H1 (cell line): ENCODE data around the gene GOLGA7B. TPM values are rescaled to one million over a fixed set of nuclear protein-coding genes. Genes with fewer than 3 reads are reported as not detected.

ENCODE experiments used
- ASH2L ChIP-seq: fragments of 200-600, 300-600 bp; sonication (generic); IDR thresholded peaks from one replicate; pipeline ENCODE4 v1.7.1; 2017; ENCODE audit warnings: low read length
- CTBP2 ChIP-seq: IDR thresholded peaks from 2 replicates; pipeline ENCODE4 v1.7.0; 2011; ENCODE audit warnings: borderline replicate concordance, mild to moderate bottlenecking, moderate library complexity, mixed read lengths, low read length; ENCODE audit not compliant: insufficient read depth, insufficient read length
- NRF1 ChIP-seq: IDR thresholded peaks from 2 replicates; pipeline ENCODE4 v1.6.1; 2011; ENCODE audit warnings: mild to moderate bottlenecking, low read depth, low read length, improper control_type of control experiment
- TEAD4 ChIP-seq: IDR thresholded peaks from 2 replicates; pipeline ENCODE4 v1.6.1; 2012; ENCODE audit warnings: low read depth, low read length, inconsistent platforms, mixed read lengths
- polyA plus RNA-seq, 7 experiments: library from polyadenylated mRNA; depleted of rRNA in 3 of 7; stranded (reverse) in 5 of 7; unstranded in 2 of 7; fragments of >200 nt in 5 of 7; fragments of 200-250 nt in 2 of 7; gene quantifications; 1 replicate in 5 of 7; 2 replicates in 1 of 7; 4 replicates in 1 of 7; pipeline versions ENCODE4 v1.2.1 to v1.2.3, GENCODE V29; 2011 to 2013; ENCODE audit warnings: missing spikeins in 2 of 7, mixed read lengths in 2 of 7
- total RNA-seq: library from RNA; stranded (reverse); fragmentation: NEBNext Ultra II Directional; extraction: Animal tissue kit (Norgen Biotek cat#: 25700); gene quantifications from 2 replicates; pipeline ENCODE4 v1.2.1, GENCODE V29; 2021
- TF ChIP-seq, protein P1 (sequence below): IDR thresholded peaks from 2 replicates; pipeline ENCODE4 v1.6.1; 2011; ENCODE audit warnings: low read length, improper control_type of control experiment
- TF ChIP-seq, protein P2 (sequence below): IDR thresholded peaks from 2 replicates; pipeline ENCODE4 v1.6.1; 2012; ENCODE audit warnings: low read length, inconsistent platforms

GOLGA7B gene
- total and polyA plus RNA-seq, 2 of the 8 experiments (the other 6 are each of a cell fraction or from before 2014, with no cell fraction given): 0.04 to 0.14 TPM

DNA sequence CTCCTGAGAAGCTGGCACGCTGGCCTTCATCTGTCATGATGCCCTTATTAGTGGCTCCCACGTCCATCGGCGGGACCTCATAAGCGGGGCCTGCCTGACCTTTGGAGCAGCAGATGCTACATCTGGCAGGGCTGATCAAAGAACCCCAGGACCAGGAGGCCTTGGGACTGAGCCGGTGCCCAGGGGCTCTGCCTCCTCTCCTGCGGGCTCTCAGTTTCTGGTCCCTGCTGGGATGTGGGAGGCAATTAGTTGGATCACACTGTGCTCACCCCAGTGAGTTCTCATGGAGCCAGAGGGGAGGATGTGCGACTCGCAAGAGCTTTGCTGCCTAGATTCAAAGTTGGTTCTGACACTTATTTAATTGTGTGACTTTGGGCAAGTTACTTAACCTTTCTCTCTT lies 49.2 kb upstream of the GOLGA7B start (continued):
- no peak for TF ChIP-seq NRF1
- TF ChIP-seq CTBP2: no peak
- TF ChIP-seq TEAD4: no peak
- TF ChIP-seq, protein P1, sequence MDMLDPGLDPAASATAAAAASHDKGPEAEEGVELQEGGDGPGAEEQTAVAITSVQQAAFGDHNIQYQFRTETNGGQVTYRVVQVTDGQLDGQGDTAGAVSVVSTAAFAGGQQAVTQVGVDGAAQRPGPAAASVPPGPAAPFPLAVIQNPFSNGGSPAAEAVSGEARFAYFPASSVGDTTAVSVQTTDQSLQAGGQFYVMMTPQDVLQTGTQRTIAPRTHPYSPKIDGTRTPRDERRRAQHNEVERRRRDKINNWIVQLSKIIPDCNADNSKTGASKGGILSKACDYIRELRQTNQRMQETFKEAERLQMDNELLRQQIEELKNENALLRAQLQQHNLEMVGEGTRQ: no peak
- TF ChIP-seq, protein P2, sequence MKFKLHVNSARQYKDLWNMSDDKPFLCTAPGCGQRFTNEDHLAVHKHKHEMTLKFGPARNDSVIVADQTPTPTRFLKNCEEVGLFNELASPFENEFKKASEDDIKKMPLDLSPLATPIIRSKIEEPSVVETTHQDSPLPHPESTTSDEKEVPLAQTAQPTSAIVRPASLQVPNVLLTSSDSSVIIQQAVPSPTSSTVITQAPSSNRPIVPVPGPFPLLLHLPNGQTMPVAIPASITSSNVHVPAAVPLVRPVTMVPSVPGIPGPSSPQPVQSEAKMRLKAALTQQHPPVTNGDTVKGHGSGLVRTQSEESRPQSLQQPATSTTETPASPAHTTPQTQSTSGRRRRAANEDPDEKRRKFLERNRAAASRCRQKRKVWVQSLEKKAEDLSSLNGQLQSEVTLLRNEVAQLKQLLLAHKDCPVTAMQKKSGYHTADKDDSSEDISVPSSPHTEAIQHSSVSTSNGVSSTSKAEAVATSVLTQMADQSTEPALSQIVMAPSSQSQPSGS: no peak
- TF ChIP-seq ASH2L: no peak
- TF ChIP-seq, all 59 proteins: peak for 0
